Left colon (tissue), 2 donors: ENCODE measurements around the gene ZC3H7B. TPM values are rescaled to one million over a fixed set of nuclear protein-coding genes. Genes with fewer than 3 reads are reported as not detected.

Source experiments
- ATAC-seq: fragments of 200-7000 bp; cut with Tn5 transposase; one replicate; pipeline ENCODE4 v1.9.1; 2020; ENCODE audit warnings: mild to moderate bottlenecking, moderate library complexity
- DNase-seq, 2 donors: peaks; one replicate each; pipeline ENCODE4 v3.0.0-alpha.2; 2020
- intact Hi-C, 2 donors: fragments of 100-400 bp; cut with DNase I in 1 of 2; cut with micrococcal nuclease in 1 of 2; formaldehyde crosslinking; loops; one replicate each; pipeline versions ENCODE4 v1.11.2 to v1.14.0; 2022; cut with DNase I, micrococcal nuclease
- total RNA-seq, 2 donors: library from RNA; stranded (reverse); fragmentation: NEBNext Ultra II Directional; extraction: Animal tissue kit (Norgen Biotek cat#: 25700); gene quantifications; one replicate each; pipeline ENCODE4 v1.2.1, GENCODE V29; 2021
- donor health status: DM: no; HTN: no; CAD: no.
- donor health status: DM: yes; HTN: yes; CAD: no.

The ZC3H7B gene
- total RNA-seq, 2 donors from 2014 or later = 35.3 to 38.8 TPM

DNA sequence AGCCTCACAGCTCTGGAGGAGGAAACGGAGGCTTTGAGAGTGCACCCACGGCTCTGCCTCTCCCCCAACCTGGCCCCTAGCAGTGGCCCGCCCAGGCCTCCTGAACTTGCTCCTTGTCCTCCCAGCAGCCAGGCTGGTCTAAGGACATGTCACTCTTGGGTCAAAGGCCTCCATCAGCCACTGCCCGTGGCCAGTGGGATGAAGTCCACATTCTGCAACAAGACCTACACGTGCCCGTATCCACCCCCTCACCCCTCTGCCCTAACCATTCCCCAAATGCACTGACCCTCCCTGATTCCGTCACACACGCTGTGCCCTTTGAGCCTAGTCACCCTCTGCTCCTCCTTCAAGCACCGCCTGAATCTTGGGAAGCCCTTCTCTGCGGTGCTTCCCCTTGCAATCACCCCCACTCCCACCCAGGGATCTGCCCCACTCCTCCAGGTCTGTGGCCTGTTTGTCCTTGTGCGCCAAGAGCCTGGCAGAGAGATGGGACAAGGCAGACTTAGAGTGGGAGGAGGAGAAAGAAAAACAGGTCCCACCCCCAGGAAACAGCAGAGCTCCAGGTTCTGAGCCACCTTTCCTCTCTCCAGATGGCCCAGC lies 43.0 kb downstream of the ZC3H7B start:
- ATAC-seq (peak; percentile 41), DNase-seq (no peak)
- intact Hi-C loops = no loop called here

DNA sequence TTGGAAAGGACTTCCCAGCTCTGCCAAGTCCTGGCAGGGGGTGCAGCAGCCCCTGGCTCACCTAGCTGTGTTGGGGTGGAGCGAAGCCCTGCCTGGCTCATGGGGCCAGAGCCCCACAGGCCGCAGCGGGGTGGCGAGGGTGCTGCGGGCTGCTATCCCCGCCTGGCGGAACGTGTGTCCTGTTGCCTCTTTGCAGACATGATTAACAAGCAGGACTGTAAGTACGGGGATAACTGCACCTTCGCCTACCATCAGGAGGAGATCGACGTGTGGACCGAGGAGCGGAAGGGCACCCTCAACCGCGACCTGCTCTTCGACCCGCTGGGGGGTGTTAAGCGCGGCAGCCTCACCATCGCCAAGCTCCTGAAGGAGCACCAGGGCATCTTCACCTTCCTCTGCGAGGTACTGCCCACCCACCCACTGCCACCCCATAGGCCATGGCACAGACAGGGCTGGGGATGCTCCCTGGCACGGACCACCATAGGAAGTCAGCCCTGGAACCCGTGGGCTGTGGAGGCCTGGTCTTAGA lies 44.5 kb downstream of the ZC3H7B start:
- DNase-seq (no peak), ATAC-seq (no peak)
- intact Hi-C loops = no loop called here

DNA sequence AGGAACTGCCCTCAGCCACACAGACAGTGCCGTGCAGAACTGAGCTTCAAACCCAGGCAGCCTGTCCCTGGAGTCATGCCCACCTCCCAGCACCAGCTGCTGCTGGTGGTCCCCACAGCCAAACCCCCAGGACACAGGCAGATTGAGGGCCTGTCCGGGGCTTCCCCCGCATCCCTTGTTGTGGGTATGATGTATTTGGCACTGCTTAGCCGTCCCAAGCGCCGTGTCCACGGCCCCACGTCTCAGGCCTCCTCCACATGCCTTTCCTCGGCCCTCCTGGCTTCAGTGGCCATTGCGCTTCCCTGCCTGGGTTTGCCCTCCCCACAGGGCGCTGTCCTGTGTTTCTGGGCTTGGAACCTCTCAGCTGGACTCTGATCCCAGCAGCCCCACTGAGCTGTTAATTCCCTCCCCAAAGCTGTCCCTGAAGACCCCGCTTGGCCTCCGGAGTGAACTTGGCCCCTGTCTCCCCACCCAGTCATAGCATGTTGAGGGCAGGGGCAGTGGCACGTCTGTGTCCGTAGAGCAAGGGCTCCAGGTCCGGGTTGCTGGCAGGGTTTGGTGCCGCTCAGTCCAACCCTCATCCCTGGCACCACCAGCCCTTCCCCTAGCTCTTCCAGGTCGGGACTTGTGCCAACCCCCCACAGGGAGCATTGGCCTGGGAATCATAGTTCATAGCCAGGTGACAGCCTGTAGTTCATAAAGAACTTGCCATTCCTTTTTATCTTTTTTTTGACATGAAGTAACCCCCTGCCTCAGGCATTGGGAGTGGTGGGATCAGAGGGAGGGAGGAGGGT lies 45.9 kb downstream of the ZC3H7B start:
- ATAC-seq (no peak), DNase-seq (no peak)
- intact Hi-C loops = no loop called here

DNA sequence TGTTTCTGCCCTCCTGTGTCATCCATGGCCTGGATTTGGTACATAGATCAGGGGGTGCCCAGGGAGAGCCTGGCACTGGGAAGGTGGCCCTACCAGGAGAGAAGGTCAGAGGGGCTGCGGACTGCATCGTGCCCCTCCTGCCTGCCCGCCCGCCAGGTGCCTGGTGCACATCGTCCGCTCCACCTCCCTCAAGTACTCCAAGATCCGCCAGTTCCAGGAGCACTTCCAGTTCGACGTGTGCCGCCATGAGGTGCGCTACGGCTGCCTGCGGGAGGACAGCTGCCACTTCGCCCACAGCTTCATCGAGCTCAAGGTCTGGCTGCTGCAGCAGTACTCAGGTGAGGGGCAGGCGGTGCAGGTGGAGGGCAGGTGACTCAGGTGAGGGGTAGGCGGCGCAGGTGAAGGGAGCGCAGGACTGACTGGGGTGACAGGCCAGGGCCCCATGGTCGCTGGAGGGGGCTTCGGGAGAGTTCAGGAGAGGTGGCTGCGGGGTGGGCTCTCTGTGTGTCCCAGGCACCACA lies 47.7 kb downstream of the ZC3H7B start:
- DNase-seq (no peak), ATAC-seq (no peak)
- intact Hi-C loops = no loop called here

DNA sequence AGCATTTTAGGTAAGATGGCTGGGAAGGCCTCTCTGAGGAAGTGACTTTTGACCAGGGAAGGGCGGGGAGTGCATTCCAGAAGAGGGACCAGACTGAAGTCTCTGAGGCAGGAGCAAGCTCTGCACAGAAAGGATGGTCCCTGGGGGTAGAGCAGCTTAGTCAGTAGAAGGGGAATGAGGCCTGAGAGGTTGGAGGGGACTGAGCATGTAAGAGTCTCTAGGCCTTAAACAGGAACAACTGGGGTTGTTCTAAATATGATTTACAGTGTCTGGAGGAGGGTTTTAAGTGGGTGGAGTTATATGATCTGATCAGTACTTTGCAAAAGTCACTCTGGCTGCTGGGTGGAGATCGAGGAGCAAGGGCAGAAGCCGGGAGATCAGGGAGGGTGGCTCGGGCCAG lies 48.8 kb downstream of the ZC3H7B start:
- ATAC-seq = peak; percentile 84
- intact Hi-C loops = loop anchor here in 1 of 2 donors (10.0 kb wide), 1 partner anchor 415 kb away; no protein-coding TSS in a partner anchor
- DNase-seq = peak in 1 of 2 donors; percentile 26

DNA sequence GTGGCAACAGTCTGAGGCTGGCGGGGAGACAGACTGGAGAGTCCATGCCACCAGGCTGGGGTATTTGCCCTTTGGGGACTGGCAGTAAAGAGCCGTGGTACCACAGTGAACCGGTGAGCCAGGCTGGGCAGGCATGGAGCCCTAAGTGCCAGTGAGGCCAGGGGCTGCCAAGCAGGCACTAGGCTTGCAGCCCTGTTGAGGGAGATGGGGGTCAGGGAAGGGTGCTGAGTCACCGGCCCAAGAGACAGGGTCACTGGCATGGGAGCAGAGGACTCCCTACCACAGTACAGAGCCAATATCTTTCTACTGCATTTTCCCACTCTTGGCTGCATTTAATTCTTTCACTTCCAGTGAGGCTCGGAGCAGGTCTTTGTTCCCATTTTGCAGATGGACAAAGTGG lies 49.7 kb downstream of the ZC3H7B start:
- intact Hi-C loops = loop anchor here in 1 of 2 donors (10.0 kb wide), 1 partner anchor 416 kb away; no protein-coding TSS in a partner anchor

DNA sequence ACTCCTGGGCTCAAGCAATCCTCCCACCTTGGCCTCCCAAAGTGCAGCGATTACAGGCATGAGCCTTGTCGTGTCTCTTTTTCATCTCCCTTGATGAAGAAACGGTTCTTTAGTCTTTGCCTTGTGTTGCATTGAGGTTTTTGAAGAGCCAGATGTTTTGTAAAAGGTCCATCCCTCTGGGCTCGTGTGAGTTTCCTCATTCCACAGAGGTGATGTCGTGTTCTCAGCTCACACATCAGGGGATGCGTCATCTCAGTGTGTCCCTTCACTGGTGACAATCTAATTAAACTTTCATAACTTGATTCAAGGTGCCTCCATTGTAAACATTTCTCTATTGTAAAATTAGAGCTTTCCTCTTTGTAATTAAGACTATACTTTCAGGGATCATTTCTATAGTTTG lies 50.7 kb downstream of the ZC3H7B start:
- DNase-seq = no peak
- peak; percentile 21 for ATAC-seq
- intact Hi-C loops = loop anchor here in 1 of 2 donors (10.0 kb wide), 1 partner anchor 417 kb away; no protein-coding TSS in a partner anchor

More for the DNA sequence above, 49.7 kb downstream of the ZC3H7B start:
- ATAC-seq (no peak), DNase-seq (no peak)

DNA sequence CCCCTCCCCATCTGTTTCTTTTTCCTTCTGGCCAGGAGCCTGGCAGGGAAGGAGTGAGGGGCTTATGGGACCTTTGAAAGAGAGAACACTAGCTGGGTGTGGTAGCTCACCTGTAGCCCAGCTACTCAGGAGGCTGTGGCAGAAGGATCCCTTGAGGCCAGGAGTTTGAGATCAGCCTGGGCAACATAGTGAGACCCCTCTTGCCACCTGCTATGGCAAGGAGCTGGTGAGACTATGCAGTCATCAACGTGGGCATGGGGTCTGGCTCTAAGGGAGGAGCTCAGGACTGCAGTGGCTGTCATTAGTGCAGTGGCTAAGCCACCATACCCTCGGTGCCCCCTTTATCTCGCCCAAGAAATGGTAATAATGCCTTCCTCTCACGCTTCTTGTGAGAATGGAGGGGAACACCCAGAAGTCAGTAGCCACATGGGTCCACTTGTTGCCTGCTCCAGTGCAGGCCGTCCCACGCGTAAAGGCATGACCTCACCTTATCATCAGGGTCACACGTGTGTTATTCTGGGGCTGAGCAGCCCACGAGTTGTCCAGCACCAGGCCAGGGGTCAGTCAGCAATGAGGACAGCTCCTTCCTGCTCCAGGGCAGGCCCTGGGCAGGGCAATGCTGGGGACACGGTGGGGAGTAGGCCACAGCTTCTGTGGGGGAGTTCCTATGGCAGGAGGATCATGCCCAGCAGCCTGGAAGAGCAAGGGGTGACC lies 52.7 kb downstream of the ZC3H7B start:
- intact Hi-C loops = loop anchor here in 1 of 2 donors (10.0 kb wide), 1 partner anchor 419 kb away; no protein-coding TSS in a partner anchor
- ATAC-seq (no peak), DNase-seq (no peak)

DNA sequence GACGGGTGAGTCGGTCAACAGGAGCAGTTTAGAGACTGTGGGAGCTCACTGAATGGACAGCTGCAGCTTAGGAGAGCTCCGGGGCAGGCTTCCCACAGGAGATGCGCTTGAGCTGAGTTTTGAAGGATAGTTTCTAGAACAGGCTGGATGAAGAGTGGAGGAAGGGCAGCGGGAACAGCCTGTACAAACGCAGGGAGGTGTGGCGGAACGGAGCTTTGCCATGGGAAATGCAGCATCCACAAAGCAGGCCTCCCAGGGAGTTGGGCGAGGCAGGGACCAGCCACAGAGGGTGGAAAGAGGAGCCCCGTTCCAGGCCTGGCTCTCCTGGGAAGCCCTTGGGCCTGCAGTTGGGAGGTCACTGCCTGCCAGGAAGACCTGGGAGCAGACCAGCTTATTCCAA lies 53.7 kb downstream of the ZC3H7B start:
- intact Hi-C loops = loop anchor here in 1 of 2 donors (10.0 kb wide), 1 partner anchor 420 kb away; no protein-coding TSS in a partner anchor
- no peak for DNase-seq

DNA sequence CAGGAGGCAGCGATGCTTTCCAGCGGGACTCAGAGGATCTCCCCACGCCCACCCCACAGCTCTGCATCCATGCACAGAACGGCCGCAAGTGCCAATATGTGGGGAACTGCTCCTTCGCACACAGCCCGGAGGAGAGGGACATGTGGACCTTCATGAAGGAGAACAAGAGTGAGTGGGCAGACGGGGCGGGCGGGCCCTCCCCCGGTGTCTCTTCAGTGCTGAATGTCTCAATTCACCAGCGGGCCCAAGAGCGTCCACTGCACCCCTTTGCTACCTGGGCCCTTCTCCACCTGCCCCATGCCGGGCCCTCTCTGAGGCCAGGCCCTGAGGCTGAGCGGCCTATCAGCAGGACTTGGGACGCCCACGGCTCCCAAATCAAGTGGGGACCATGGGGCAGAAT lies 54.6 kb downstream of the ZC3H7B start:
- ATAC-seq = no peak

More for the DNA sequence above, 53.7 kb downstream of the ZC3H7B start:
- no peak for ATAC-seq

DNA sequence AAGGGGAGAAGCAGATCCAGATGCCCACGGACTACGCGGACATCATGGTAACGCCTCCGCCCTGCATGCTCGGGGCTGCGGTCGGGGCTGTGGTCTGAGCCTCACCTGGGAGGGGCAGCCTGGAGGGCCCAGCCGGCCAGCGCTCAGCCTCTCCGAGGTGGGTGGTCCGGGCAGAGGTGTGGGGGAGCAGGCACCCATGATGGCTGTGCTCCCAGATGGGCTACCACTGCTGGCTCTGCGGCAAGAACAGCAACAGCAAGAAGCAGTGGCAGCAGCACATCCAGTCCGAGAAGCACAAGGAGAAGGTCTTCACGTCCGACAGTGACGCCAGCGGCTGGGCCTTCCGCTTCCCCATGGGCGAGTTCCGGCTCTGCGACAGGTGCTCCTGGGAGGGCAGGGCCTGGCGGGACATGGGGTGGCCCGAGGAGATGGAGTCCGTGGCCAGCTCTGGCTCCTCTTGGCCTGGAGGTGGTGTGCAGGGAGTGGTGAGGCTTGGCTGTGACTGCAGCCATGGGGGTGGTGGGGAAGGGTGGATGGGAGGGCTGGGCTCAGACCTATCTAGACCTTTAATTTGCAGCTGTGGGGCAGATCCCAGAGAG lies 55.2 kb downstream of the ZC3H7B start:
- intact Hi-C loops = loop anchor here in 1 of 2 donors (10.0 kb wide), 1 partner anchor 422 kb away; no protein-coding TSS in a partner anchor
- ATAC-seq = no peak
- no peak for DNase-seq

More for the DNA sequence above, 54.6 kb downstream of the ZC3H7B start:
- intact Hi-C loops = loop anchor here in 1 of 2 donors (10.0 kb wide), 1 partner anchor 421 kb away; no protein-coding TSS in a partner anchor
- no peak for DNase-seq

DNA sequence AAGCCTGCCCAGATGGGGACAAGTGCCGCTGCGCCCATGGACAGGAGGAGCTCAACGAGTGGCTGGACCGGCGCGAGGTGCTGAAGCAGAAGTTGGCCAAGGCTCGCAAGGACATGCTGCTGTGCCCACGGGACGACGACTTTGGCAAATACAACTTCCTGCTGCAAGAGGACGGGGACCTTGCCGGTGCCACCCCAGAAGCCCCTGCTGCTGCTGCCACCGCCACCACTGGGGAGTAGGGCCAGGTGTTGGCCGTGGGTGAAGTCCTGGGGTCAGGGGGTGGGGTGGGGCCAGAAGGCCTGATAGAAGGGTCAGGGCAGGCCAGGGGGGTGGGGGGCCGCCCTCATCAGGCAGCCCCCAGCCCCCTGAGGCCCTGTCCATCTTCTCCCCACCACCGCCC lies 55.9 kb downstream of the ZC3H7B start:
- intact Hi-C loops = loop anchor here in 1 of 2 donors (10.0 kb wide), 1 partner anchor 422 kb away; no protein-coding TSS in a partner anchor
- ATAC-seq (no peak), DNase-seq (no peak)

DNA sequence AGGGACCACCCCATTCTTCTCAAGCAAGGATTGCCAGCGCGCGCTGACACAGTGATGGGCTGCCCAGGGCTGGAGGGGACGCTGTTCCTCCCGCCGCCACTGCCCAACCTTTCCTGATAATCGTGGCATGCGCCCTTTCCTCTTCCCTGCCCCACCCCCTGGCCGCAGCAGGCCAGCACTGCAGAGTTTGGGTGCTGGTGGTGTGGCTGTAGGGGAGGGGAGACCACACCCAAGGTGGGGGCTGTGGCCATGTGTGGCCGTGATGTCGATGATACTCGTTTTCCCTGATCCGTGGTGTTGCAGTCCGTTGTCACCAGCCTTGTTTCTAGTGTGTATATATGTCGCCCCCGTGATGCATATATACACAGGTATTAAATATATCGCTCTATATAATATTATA lies 57.6 kb downstream of the ZC3H7B start:
- intact Hi-C loops = loop anchor here in 1 of 2 donors (10.0 kb wide), 1 partner anchor 424 kb away; no protein-coding TSS in a partner anchor
- ATAC-seq = no peak

DNA sequence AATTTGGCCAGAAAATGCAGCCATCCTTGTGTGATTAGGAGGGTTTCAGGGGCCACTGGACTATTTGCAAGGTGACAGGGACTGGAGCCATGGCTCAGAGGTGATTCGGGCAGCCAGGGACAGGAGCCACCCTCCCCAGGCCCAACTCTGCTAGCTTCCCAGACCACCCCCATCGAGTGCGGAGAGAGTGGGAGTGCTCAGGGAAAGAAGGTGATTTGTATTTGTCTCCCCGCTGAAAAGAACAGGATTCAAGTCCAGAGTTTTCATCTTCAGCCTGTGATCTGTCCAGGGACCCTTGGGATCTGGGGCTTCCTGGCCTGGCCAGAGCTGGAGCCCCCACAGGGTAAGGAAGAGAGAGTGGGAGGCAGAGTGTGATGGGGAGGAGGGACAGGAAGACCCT lies 58.1 kb downstream of the ZC3H7B start:
- intact Hi-C loops = loop anchor here in 1 of 2 donors (10.0 kb wide), 1 partner anchor 425 kb away; no protein-coding TSS in a partner anchor
- DNase-seq (no peak), ATAC-seq (no peak)

More for the DNA sequence above, 57.6 kb downstream of the ZC3H7B start:
- DNase-seq = no peak

DNA sequence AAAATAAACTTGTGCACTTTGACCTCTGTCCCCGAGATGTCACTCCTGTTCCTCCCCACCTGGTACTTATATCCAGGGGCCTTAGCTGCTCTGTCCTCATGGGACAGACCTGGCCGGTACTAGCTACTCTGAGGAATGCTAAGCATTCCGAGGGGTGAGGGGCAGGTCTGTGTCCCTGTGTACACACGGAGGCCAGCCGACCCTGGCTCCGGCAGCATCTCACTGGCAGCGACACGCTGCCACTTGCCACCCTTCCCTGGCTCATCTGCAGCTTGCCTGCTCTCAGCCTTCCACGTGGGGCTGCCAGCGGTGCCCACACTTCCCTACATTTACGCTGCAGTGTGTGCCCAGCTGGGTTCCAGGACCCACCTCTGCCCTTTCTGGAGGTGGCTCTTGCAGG lies 58.8 kb downstream of the ZC3H7B start:
- intact Hi-C loops = no loop called here
- ATAC-seq = no peak
- DNase-seq = no peak

DNA sequence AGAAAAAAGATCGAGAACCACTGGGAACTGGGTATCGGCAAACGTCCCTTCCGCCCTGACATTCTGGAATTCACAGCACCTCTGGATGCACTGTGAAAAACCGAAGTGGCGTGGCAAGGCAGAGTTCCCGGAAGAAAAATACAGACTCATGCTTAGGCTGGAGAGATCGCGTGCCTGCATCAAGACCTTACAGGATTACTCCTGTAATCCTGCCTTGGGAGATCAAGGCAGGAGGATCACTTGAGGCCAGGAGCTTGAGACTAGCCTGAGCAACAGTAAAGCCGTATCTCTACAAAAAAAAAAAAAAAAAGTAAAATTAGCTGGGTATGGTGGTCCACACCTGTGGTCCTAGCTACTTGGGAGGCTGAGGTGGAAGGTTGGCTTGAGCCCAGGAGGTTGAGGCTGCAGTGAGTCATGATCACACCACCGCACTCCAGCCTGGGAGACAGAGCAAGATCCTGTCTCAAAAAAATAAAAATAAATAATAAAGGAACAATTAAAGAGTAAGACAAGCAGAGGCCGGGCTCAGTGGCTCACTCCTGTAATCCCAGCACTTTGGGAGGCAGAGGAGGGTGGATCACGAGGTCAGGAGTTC lies 60.5 kb downstream of the ZC3H7B start:
- intact Hi-C loops = no loop called here
- no peak for ATAC-seq
- no peak for DNase-seq

DNA sequence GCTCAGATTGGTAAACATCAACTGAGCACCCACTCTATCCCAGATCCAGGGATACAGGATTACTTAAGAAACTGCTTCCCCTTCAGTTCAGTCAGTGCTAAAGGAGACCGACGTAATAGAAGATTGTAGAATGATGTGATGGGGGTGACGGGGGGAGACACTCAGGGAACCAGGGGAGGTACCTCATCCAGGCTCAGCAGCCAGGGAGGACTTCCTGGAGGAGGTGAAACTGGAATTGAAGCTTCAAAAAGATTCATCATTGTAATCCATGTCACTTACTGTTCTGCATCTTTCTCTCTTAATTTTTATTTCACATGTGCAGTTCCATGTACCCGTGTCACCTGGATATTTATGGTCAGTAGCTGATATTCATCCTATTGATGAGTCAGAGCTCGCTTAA lies 61.3 kb downstream of the ZC3H7B start:
- intact Hi-C loops = no loop called here
- ATAC-seq (no peak), DNase-seq (no peak)

DNA sequence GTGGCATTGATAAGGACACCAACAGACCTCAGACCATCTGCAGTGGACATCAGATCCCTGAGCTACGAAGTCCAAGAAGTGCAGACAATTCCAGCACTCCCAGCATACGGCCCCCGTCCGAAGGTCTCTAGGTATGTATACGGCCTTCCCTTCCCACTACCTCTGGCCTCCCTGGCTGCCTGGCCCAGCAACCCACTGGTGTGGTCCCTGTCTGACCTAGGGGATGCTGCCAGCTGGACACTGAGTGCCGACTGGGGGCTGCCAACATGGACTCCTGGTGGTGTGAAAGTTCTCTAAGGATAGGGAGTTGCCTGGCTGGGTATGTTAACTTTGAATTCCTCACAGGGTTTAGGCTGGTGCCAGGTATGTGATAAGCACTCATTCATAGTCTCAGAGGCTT lies 62.9 kb downstream of the ZC3H7B start:
- ATAC-seq (no peak), DNase-seq (no peak)
- intact Hi-C loops = no loop called here
